Ishikawa (cell line): ENCODE results near the gene PLEKHJ1.

ENCODE experiments used
- CEBPB ChIP-seq: IDR thresholded peaks from 2 replicates; pipeline ENCODE4 v1.6.1; 2012
- CREB1 ChIP-seq: IDR thresholded peaks from 2 replicates; pipeline ENCODE4 v1.6.1; 2012; ENCODE audit warnings: low read depth
- EGR1 ChIP-seq: IDR thresholded peaks from 2 replicates; pipeline ENCODE4 v1.6.1; 2012
- EP300 ChIP-seq: IDR thresholded peaks from 2 replicates; pipeline ENCODE4 v1.6.1; 2012; ENCODE audit warnings: borderline replicate concordance
- FOXM1 ChIP-seq: IDR thresholded peaks from 2 replicates; pipeline ENCODE4 v1.6.1; 2012; ENCODE audit warnings: low read depth, borderline replicate concordance
- NFIC ChIP-seq: IDR thresholded peaks from 2 replicates; pipeline ENCODE4 v1.6.1; 2012
- RAD21 ChIP-seq: IDR thresholded peaks from 2 replicates; pipeline ENCODE4 v1.6.1; 2012; ENCODE audit warnings: low read depth
- REST ChIP-seq: IDR thresholded peaks from 2 replicates; pipeline ENCODE4 v1.6.1; 2012; ENCODE audit warnings: low read depth, mild to moderate bottlenecking
- TAF1 ChIP-seq: IDR thresholded peaks from 2 replicates; pipeline ENCODE4 v1.6.1; 2012; ENCODE audit warnings: low read depth, mild to moderate bottlenecking
- TEAD4 ChIP-seq: IDR thresholded peaks from 2 replicates; pipeline ENCODE4 v1.6.1; 2012
- USF1 ChIP-seq: IDR thresholded peaks from 2 replicates; pipeline ENCODE4 v1.6.1; 2012
- ZBTB7A ChIP-seq: IDR thresholded peaks from 2 replicates; pipeline ENCODE4 v1.6.1; 2012; ENCODE audit warnings: low read depth
- TF ChIP-seq, protein P1 (sequence below): IDR thresholded peaks from 2 replicates; pipeline ENCODE4 v1.6.1; 2012

DNA sequence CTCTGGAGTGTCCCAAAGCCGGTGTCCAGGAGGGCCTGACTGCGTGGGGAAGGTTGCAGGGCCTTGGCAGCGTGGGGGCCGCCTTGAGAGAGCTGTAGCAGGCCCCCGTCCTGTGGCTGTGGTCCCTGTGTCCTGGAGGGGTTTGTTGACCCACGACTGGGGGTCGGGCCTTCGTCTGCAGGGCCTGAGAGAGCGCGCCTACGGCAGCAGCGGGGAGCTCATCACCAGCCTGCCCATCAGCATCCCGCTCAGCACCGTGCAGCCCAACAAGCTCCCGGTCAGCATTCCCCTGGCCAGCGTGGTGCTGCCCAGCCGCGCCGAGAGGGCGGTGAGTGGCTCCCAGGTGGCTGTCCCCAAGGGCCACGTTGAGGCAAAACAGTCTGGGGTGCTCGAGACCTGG lies 18.5 kb downstream of the PLEKHJ1 start:
- TF ChIP-seq EGR1 (no peak), EP300 (no peak), TAF1 (no peak), ZBTB7A (no peak), TEAD4 (no peak), USF1 (no peak), CREB1 (no peak), NFIC (no peak), RAD21 (no peak), REST (no peak), CEBPB (no peak), FOXM1 (no peak)
- TF ChIP-seq, protein P1, sequence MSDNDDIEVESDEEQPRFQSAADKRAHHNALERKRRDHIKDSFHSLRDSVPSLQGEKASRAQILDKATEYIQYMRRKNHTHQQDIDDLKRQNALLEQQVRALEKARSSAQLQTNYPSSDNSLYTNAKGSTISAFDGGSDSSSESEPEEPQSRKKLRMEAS = no peak
